Suprapubic skin (tissue), 4 donors: Measurements from ENCODE around the gene CHRD.

Source experiments
- EP300 ChIP-seq: sonication (generic); formaldehyde crosslinking; IDR thresholded peaks from one replicate; pipeline ENCODE4 v1.6.1; 2017; ENCODE audit warnings: antibody characterized with exemption
- POLR2A ChIP-seq, 2 donors: fragments of 450-650 bp; IDR thresholded peaks; one replicate each; pipeline ENCODE4 v1.6.1; 2017; ENCODE audit warnings: antibody characterized with exemption in 2 of 2, mild to moderate bottlenecking in 2 of 2, moderate library complexity in 2 of 2
- POLR2AphosphoS5 ChIP-seq, 3 donors: sonication (generic); formaldehyde crosslinking; IDR thresholded peaks; one replicate each; pipeline ENCODE4 v1.6.1; 2017; ENCODE audit warnings: antibody characterized with exemption in 3 of 3
- TF ChIP-seq, protein P1 (sequence below), 2 donors: fragments of 200-600 bp in 1 of 2; fragments of 450-650 bp in 1 of 2; sonication (generic) in 1 of 2; IDR thresholded peaks; one replicate each; pipeline ENCODE4 v1.5.1; 2016 to 2019; ENCODE audit warnings: antibody characterized with exemption in 2 of 2, mild to moderate bottlenecking in 1 of 2, moderate library complexity in 1 of 2

DNA sequence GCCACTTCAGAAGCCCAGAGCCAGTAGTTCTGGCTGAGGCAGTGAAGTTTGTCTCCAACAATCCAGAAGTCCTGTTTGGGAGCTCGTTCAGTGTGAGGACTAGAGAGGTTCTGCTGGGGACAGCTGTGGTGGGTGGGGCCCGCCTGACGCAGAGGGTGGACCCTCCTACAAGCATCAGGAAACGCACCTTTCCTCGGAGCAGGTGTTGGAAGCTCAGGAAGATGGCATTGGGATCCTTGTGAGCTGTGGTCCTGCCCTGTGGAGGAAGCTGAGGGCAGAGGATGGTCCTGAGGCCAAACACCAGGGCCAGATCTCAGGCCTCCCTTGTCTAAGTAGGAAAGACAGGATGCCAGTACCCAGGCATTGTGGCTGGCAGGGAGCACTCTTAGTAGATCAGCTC, 6.9 kb upstream of the CHRD start:
- TF ChIP-seq, protein P1, sequence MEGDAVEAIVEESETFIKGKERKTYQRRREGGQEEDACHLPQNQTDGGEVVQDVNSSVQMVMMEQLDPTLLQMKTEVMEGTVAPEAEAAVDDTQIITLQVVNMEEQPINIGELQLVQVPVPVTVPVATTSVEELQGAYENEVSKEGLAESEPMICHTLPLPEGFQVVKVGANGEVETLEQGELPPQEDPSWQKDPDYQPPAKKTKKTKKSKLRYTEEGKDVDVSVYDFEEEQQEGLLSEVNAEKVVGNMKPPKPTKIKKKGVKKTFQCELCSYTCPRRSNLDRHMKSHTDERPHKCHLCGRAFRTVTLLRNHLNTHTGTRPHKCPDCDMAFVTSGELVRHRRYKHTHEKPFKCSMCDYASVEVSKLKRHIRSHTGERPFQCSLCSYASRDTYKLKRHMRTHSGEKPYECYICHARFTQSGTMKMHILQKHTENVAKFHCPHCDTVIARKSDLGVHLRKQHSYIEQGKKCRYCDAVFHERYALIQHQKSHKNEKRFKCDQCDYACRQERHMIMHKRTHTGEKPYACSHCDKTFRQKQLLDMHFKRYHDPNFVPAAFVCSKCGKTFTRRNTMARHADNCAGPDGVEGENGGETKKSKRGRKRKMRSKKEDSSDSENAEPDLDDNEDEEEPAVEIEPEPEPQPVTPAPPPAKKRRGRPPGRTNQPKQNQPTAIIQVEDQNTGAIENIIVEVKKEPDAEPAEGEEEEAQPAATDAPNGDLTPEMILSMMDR (IDR thresholded peaks at IDR 0.05): no peak
- TF ChIP-seq POLR2A (IDR thresholded peaks at IDR 0.05): no peak
- TF ChIP-seq EP300: no peak
- TF ChIP-seq POLR2AphosphoS5 (IDR thresholded peaks at IDR 0.05): no peak
